ENCODE data around the gene ANKRD23.

ANKRD23 gene

GRCh38 chr2:96887493-96888012 lies 43.7 kb upstream of the ANKRD23 start:
- TF ChIP-seq CTCF (conservative IDR thresholded peaks at IDR 0.05; ENCODE audit: low read depth, low read length): no peak
- H3K4me3 ChIP-seq (ENCODE audit: low read depth, low read length): no peak overlapping the region
- no peak for DNase-seq (ENCODE audit: low read depth)

GRCh38 chr2:96885432-96886347 lies 41.9 kb upstream of the ANKRD23 start:
- no peak for DNase-seq (ENCODE audit: low read depth)
- H3K4me3 ChIP-seq (ENCODE audit: low read depth, low read length): no peak overlapping the region
- TF ChIP-seq CTCF (conservative IDR thresholded peaks at IDR 0.05; ENCODE audit: low read depth, low read length): no peak

GRCh38 chr2:96884299-96885094 lies 40.7 kb upstream of the ANKRD23 start:
- no peak for DNase-seq (ENCODE audit: low read depth)
- no peak overlapping the region for H3K4me3 ChIP-seq (ENCODE audit: low read depth, low read length)
- no peak for TF ChIP-seq CTCF (conservative IDR thresholded peaks at IDR 0.05; ENCODE audit: low read depth, low read length)

- TF ChIP-seq CTCF (conservative IDR thresholded peaks at IDR 0.05; ENCODE audit: low read depth, low read length): no peak
- DNase-seq (ENCODE audit: low read depth): no peak
- no peak overlapping the region for H3K4me3 ChIP-seq (ENCODE audit: low read depth, low read length)
These were observed 39.5 kb upstream of the ANKRD23 start for GRCh38 chr2:96883306-96883705.

GRCh38 chr2:96882906-96883305 lies 39.1 kb upstream of the ANKRD23 start:
- no peak for DNase-seq (ENCODE audit: low read depth)
- no peak overlapping the region for H3K4me3 ChIP-seq (ENCODE audit: low read depth, low read length)
- TF ChIP-seq CTCF (conservative IDR thresholded peaks at IDR 0.05; ENCODE audit: low read depth, low read length): no peak

GRCh38 chr2:96882230-96882629 lies 38.4 kb upstream of the ANKRD23 start:
- H3K4me3 ChIP-seq (ENCODE audit: low read depth, low read length): no peak overlapping the region
- no peak for TF ChIP-seq CTCF (conservative IDR thresholded peaks at IDR 0.05; ENCODE audit: low read depth, low read length)
- DNase-seq (ENCODE audit: low read depth): no peak
